ENCODE results near the gene ARRDC5.
A peak's percentile ranks its signal among the peaks of the same experiment; 100 is the strongest.

ARRDC5 gene

DNA sequence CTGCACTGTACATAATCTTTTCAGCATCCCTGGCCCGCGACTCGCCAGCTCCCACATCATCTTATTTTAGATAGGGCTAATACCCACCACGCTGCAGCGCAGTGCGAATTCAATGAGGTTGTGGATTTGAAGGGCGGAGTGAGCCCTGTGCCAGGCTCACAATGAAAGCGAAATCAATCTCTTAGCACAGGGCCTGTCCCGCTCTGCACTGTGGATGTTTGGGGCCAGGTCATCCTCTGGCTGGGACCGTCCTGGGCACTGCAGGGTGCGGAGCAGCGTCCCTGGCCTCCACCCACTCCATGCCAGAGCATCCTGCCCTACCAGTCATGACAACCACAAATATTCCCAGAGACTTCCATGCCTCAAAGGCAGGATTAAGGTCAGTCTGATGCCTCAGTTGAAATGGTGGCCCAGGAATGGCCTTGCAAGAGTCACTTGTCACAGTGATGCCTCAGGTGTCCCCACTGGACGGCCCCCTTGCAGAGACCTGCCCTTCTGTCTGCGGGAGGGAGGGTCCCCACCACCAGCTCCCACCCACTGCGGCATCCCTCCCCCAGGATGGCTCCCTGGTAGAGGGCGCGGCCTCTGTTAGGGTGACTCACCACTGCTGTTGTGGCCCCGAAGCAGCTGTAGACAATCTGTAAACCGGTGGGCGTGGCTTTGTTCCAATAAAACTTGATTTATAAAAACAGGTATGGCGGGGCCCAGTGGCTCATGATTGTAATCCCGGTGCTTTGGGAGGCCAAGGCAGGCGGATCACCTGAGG is 12.2 kb upstream of the ARRDC5 start:
- H3K36me3 ChIP-seq (ENCODE audit: insufficient read depth, insufficient read length, low read length), result peaks cover 78% of the 10 kb centered on the region
- peaks cover 20% of the 10 kb centered on the region for H3K4me1 ChIP-seq (ENCODE audit: insufficient read depth, insufficient read length)
- no peak for TF ChIP-seq SUZ12 (IDR thresholded peaks at IDR 0.05; ENCODE audit: extremely low read depth, insufficient read depth, insufficient read length)
- no peak for TF ChIP-seq YY1 (IDR thresholded peaks at IDR 0.05; ENCODE audit: insufficient read depth, insufficient read length)
- no peak for TF ChIP-seq ZNF274 (IDR thresholded peaks at IDR 0.05; ENCODE audit: low read depth, low read length)
- no peaks in the 10 kb centered on the region for H3K9me3 ChIP-seq (ENCODE audit: insufficient read depth, low read length)
- no peaks in the 10 kb centered on the region for H3K27me3 ChIP-seq (ENCODE audit: insufficient read depth, insufficient read length)
- H3K4me3 ChIP-seq (ENCODE audit: insufficient read length, low read depth), result no peak overlapping the region
- DNase-seq (ENCODE audit: low read depth, low spot score), result no peak
- H3K9ac ChIP-seq (ENCODE audit: insufficient read length, low read depth), result peak overlapping the region; percentile 29

DNA sequence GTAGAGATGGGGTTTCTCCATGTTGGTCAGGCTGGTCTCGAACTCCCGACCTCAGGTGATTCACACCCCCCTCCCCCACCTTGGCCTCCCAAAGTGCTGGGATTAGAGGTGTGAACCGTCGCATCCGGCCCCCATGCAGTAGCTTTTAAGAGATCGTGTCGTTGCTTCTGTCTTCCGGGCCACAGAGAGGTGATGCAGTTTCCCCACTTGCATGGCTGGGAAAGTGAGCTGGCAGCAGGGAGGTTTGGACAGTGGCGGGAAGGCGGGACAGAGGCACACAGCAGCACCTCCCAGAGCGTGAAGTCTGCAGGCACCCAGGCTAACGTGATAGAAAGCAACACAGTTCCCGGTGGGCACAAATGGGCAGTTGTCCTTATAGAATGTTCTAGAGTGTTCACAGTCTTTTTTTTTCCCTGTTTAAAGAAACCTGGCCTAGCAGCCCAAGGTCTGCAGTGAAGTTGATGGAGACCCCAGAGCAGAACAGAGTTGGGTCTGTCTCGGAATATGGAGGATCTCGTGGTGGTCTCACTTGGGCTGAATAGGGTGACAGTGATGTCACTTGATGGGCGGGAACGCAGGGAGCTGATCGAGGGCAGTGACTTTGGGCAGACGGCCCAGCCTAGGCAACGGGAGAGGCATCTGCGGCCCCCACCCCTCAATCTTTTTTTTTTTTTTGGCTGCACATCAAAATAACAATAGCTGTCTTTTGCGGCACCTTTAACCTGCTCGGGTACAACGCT is 11.5 kb upstream of the ARRDC5 start:
- Histone ChIP-seq H3K36me3 (ENCODE audit: insufficient read depth, insufficient read length, low read length) (peaks cover 77% of the 10 kb centered on the region), H3K9me3 (ENCODE audit: insufficient read depth, low read length) (no peaks in the 10 kb centered on the region), H3K4me1 (ENCODE audit: insufficient read depth, insufficient read length) (peaks cover 20% of the 10 kb centered on the region), H3K9ac (ENCODE audit: insufficient read length, low read depth) (no peak overlapping the region), H3K4me3 (ENCODE audit: insufficient read length, low read depth) (no peak overlapping the region), H3K27me3 (ENCODE audit: insufficient read depth, insufficient read length) (no peaks in the 10 kb centered on the region)
- no peak for TF ChIP-seq YY1 (IDR thresholded peaks at IDR 0.05; ENCODE audit: insufficient read depth, insufficient read length)
- TF ChIP-seq ZNF274 (IDR thresholded peaks at IDR 0.05; ENCODE audit: low read depth, low read length), result no peak
- no peak for DNase-seq (ENCODE audit: low read depth, low spot score)

DNA sequence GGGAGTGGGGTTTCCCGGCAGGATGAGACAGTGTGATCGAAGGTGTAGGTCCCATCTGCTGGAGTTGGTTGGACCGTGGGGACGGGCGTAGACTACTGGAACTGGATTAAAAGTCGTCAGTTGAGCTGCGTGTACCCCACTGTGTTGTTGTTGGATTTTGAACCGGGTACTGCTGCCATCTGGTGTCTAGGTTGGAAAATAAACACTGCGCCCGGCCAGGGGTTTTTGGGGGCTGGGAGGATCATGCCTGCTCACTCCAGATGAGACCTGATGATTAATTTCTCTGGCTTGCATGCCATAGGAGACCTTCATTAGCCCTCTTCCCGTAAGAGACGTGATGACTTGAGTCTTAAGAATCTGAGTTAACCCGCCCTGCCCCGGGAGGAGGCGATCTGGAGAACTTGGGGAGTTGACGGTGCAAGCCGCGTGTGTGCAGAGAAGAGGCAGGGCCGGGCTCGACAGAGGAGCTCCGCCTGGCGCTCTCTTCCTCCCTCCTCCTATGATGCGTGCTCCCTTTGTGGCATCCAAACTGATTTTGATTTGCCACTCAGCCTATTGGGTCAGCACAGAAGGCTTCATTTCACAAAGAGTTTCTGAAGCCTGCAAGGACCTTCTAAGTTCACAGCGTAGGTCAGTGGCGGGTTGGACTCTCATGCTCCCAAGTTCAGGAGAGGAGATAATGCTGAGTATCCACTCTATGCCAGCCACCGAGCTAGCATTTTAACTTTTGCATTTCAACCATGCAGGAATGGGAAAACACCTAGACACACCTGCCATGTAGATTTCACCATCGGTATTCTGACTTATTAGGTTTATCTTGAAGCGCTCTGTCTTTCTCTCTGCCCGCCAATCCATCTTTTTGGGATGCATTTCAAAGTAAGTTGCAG is 9.3 kb upstream of the ARRDC5 start:
- Histone ChIP-seq H3K27me3 (ENCODE audit: insufficient read depth, insufficient read length) (no peaks in the 10 kb centered on the region), H3K36me3 (ENCODE audit: insufficient read depth, insufficient read length, low read length) (peaks cover 65% of the 10 kb centered on the region), H3K4me1 (ENCODE audit: insufficient read depth, insufficient read length) (peaks cover 21% of the 10 kb centered on the region), H3K4me3 (ENCODE audit: insufficient read length, low read depth) (peak overlapping the region; percentile 9), H3K9me3 (ENCODE audit: insufficient read depth, low read length) (no peaks in the 10 kb centered on the region), H3K9ac (ENCODE audit: insufficient read length, low read depth) (peak overlapping the region; percentile 65)
- DNase-seq (ENCODE audit: low read depth, low spot score), result no peak
- TF ChIP-seq SUZ12 (IDR thresholded peaks at IDR 0.05; ENCODE audit: extremely low read depth, insufficient read depth, insufficient read length) (no peak), ZNF274 (IDR thresholded peaks at IDR 0.05; ENCODE audit: low read depth, low read length) (no peak)

GRCh38 chr19:4911314-4911713 is 8.6 kb upstream of the ARRDC5 start:
- peak overlapping the region; percentile 9 for H3K4me3 ChIP-seq (ENCODE audit: insufficient read length, low read depth)
- DNase-seq (ENCODE audit: low read depth, low spot score), result no peak
- peaks cover 59% of the 10 kb centered on the region for H3K36me3 ChIP-seq (ENCODE audit: insufficient read depth, insufficient read length, low read length)
- H3K9me3 ChIP-seq (ENCODE audit: insufficient read depth, low read length), result no peaks in the 10 kb centered on the region
- H3K27me3 ChIP-seq (ENCODE audit: insufficient read depth, insufficient read length), result no peaks in the 10 kb centered on the region
- H3K9ac ChIP-seq (ENCODE audit: insufficient read length, low read depth), result peak overlapping the region; percentile 65
- TF ChIP-seq YY1 (IDR thresholded peaks at IDR 0.05; ENCODE audit: insufficient read depth, insufficient read length), result no peak
- no peak for TF ChIP-seq SUZ12 (IDR thresholded peaks at IDR 0.05; ENCODE audit: extremely low read depth, insufficient read depth, insufficient read length)
- TF ChIP-seq ZNF274 (IDR thresholded peaks at IDR 0.05; ENCODE audit: low read depth, low read length), result no peak
- H3K4me1 ChIP-seq (ENCODE audit: insufficient read depth, insufficient read length), result peaks cover 21% of the 10 kb centered on the region

GRCh38 chr19:4910594-4911281 is 8.0 kb upstream of the ARRDC5 start:
- no peak for DNase-seq (ENCODE audit: low read depth, low spot score)
- peak overlapping the region; percentile 78 for H3K9ac ChIP-seq (ENCODE audit: insufficient read length, low read depth)
- H3K4me1 ChIP-seq (ENCODE audit: insufficient read depth, insufficient read length), result peaks cover 21% of the 10 kb centered on the region
- H3K27me3 ChIP-seq (ENCODE audit: insufficient read depth, insufficient read length), result no peaks in the 10 kb centered on the region
- H3K36me3 ChIP-seq (ENCODE audit: insufficient read depth, insufficient read length, low read length), result peaks cover 54% of the 10 kb centered on the region
- peak overlapping the region; percentile 73 for H3K4me3 ChIP-seq (ENCODE audit: insufficient read length, low read depth)
- no peak for TF ChIP-seq SUZ12 (IDR thresholded peaks at IDR 0.05; ENCODE audit: extremely low read depth, insufficient read depth, insufficient read length)
- no peak for TF ChIP-seq ZNF274 (IDR thresholded peaks at IDR 0.05; ENCODE audit: low read depth, low read length)
- TF ChIP-seq YY1 (IDR thresholded peaks at IDR 0.05; ENCODE audit: insufficient read depth, insufficient read length), result no peak
- no peaks in the 10 kb centered on the region for H3K9me3 ChIP-seq (ENCODE audit: insufficient read depth, low read length)

DNA sequence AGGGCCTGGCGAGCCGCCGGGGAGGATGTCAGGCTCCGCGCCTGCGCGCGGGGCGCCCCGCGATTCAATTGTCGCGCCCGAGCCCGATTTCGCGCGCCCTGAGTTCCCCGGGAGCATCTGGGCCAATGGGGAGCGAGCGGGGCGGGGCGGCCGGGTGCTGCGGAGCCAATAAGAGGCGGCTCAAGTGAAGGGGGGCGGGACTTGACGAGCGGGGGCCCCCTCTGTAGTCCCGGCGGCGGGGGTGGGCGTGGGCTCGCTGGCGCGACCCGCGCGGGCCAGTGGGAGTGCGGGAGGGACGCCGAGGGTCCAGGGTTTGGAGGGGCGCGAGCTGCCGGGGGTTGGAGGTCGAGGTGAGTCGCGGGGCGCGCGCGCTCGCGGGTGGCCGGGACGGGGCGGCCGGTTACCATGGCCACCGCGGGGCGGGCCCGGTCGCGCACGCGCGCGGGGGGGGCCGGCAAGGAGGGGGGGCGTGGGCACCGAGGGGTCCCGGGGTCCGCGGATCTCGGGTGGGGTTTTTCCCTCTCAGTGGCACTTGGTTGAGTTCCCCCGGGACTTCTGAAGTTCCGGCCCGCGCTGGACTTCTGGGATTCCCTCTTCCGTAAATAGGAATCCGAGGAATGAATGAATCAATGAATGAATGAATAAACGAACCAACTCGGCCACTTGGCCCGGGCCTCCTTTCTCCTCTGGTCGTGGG is 7.3 kb upstream of the ARRDC5 start:
- TF ChIP-seq ZNF274 (IDR thresholded peaks at IDR 0.05; ENCODE audit: low read depth, low read length) (no peak), SUZ12 (IDR thresholded peaks at IDR 0.05; ENCODE audit: extremely low read depth, insufficient read depth, insufficient read length) (no peak), YY1 (IDR thresholded peaks at IDR 0.05; ENCODE audit: insufficient read depth, insufficient read length) (no peak)
- Histone ChIP-seq H3K4me3 (ENCODE audit: insufficient read length, low read depth) (peak overlapping the region; percentile 81), H3K36me3 (ENCODE audit: insufficient read depth, insufficient read length, low read length) (peaks cover 47% of the 10 kb centered on the region), H3K27me3 (ENCODE audit: insufficient read depth, insufficient read length) (no peaks in the 10 kb centered on the region), H3K4me1 (ENCODE audit: insufficient read depth, insufficient read length) (peaks cover 21% of the 10 kb centered on the region), H3K9me3 (ENCODE audit: insufficient read depth, low read length) (no peaks in the 10 kb centered on the region), H3K9ac (ENCODE audit: insufficient read length, low read depth) (peak overlapping the region; percentile 91)
- DNase-seq (ENCODE audit: low read depth, low spot score), result peak; percentile 82
